AG10803 (cell line): ENCODE measurements around the gene NETO2.

Experiments
- DNase-seq: peaks from one replicate; pipeline ENCODE4 v3.0.0; 2010; ENCODE audit warnings: low read depth
- H3K4me3 ChIP-seq: 2 replicates; pipeline ENCODE4 v1.5.1; 2011; ENCODE audit warnings: mild to moderate bottlenecking, low read length, control low read depth
- CTCF ChIP-seq: conservative IDR thresholded peaks from 2 replicates; pipeline ENCODE4 v1.5.1; 2011; ENCODE audit warnings: mild to moderate bottlenecking, low read length, control low read depth, inconsistent platforms

Gene NETO2

GRCh38 chr16:47055136-47055885, 88.4 kb downstream of the NETO2 start:
- no peak for DNase-seq
- no peak for TF ChIP-seq CTCF
- H3K4me3 ChIP-seq, result no peak overlapping the region

GRCh38 chr16:47054306-47054705, 89.4 kb downstream of the NETO2 start:
- no peak overlapping the region for H3K4me3 ChIP-seq
- no peak for DNase-seq
- no peak for TF ChIP-seq CTCF

GRCh38 chr16:47053895-47054294, 89.8 kb downstream of the NETO2 start:
- H3K4me3 ChIP-seq, result no peak overlapping the region
- TF ChIP-seq CTCF, result no peak
- no peak for DNase-seq

- no peak for DNase-seq
- TF ChIP-seq CTCF, result no peak
These were observed 90.8 kb downstream of the NETO2 start for GRCh38 chr16:47052666-47053640.

GRCh38 chr16:47051031-47051430, 92.7 kb downstream of the NETO2 start:
- no peak for TF ChIP-seq CTCF
- no peak for DNase-seq
- H3K4me3 ChIP-seq, result no peak overlapping the region

More at GRCh38 chr16:47052666-47053640, 90.8 kb downstream of the NETO2 start:
- H3K4me3 ChIP-seq, result no peak overlapping the region

- H3K4me3 ChIP-seq, result no peak overlapping the region
- no peak for DNase-seq
- TF ChIP-seq CTCF, result no peak
These were observed 93.7 kb downstream of the NETO2 start for GRCh38 chr16:47049901-47050583.
